K562 (cell line): Measurements from ENCODE around the gene CGREF1.

Experiments used
- E2F8 ChIP-seq: fragments of 450-650 bp; IDR thresholded peaks from 2 replicates; pipeline ENCODE4 v1.7.1; 2018; ENCODE audit warnings: mild to moderate bottlenecking, low read depth; ENCODE audit not compliant: partially characterized antibody
- EZH2 ChIP-seq: IDR thresholded peaks from 2 replicates; pipeline ENCODE4 v1.6.1; 2012; ENCODE audit warnings: low read depth, mild to moderate bottlenecking, inconsistent platforms, low read length, borderline replicate concordance
- SP2 ChIP-seq: IDR thresholded peaks from 2 replicates; pipeline ENCODE4 v1.6.1; 2011; ENCODE audit warnings: mild to moderate bottlenecking, low read depth, low read length, moderate library complexity; ENCODE audit not compliant: poor library complexity, severe bottlenecking; ENCODE audit errors: extremely low read depth
- YBX1 ChIP-seq: fragments of 450-650 bp; IDR thresholded peaks from 2 replicates; pipeline ENCODE4 v1.7.1; 2016; ENCODE audit warnings: mild to moderate bottlenecking
- TF ChIP-seq, protein P1 (sequence below): fragments of 250-450 bp; sonication (Bioruptor Pico); IDR thresholded peaks from 2 replicates; pipeline ENCODE4 v1.8.0; 2022; ENCODE audit warnings: moderate library complexity, mild to moderate bottlenecking, inconsistent platforms
- TF ChIP-seq, protein P2 (sequence below): sonication (generic); formaldehyde crosslinking; IDR thresholded peaks from 2 replicates; pipeline ENCODE4 v1.8.0; 2023; ENCODE audit warnings: mild to moderate bottlenecking, missing genetic modification reagents

GRCh38 chr2:27082773-27083409 lies 36.0 kb downstream of the CGREF1 start:
- TF ChIP-seq SP2 (no peak), EZH2 (no peak), E2F8 (no peak), YBX1 (no peak)
- TF ChIP-seq, protein P1, sequence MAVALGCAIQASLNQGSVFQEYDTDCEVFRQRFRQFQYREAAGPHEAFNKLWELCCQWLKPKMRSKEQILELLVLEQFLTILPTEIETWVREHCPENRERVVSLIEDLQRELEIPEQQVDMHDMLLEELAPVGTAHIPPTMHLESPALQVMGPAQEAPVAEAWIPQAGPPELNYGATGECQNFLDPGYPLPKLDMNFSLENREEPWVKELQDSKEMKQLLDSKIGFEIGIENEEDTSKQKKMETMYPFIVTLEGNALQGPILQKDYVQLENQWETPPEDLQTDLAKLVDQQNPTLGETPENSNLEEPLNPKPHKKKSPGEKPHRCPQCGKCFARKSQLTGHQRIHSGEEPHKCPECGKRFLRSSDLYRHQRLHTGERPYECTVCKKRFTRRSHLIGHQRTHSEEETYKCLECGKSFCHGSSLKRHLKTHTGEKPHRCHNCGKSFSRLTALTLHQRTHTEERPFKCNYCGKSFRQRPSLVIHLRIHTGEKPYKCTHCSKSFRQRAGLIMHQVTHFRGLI (CRISPR knock-in tag) = no peak
- TF ChIP-seq, protein P2, sequence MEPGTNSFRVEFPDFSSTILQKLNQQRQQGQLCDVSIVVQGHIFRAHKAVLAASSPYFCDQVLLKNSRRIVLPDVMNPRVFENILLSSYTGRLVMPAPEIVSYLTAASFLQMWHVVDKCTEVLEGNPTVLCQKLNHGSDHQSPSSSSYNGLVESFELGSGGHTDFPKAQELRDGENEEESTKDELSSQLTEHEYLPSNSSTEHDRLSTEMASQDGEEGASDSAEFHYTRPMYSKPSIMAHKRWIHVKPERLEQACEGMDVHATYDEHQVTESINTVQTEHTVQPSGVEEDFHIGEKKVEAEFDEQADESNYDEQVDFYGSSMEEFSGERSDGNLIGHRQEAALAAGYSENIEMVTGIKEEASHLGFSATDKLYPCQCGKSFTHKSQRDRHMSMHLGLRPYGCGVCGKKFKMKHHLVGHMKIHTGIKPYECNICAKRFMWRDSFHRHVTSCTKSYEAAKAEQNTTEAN (CRISPR knock-in tag) = no peak
